ENCODE results near the gene ZNF684. TPM values are rescaled to one million over a fixed set of nuclear protein-coding genes. Genes with fewer than 3 reads are reported as not detected.

Gene ZNF684
- total and polyA plus RNA-seq, 9 donors = 2.5 to 5.1 (median 3.2) TPM

- H3K27ac ChIP-seq = no peak overlapping the region
- DNase-seq = no peak
- intact Hi-C loops (cut with DNase I) = loop anchor here in 1 of 4 donors (10.0 kb wide), 1 partner anchor 253 kb away; no protein-coding TSS in a partner anchor
- H3K36me3 ChIP-seq = no peaks in the 10 kb centered on the region
- H3K4me3 ChIP-seq = no peak overlapping the region
- 34 to 37% (median 37%) methylated on average over 6 of the region's 6 CpGs for WGBS, 3 donors
- TF ChIP-seq CTCF (IDR thresholded peaks at IDR 0.05) (no peak), EP300 (IDR thresholded peaks at IDR 0.05) (no peak), POLR2A (IDR thresholded peaks at IDR 0.05) (no peak)
- H3K9me3 ChIP-seq = no peaks in the 10 kb centered on the region
- H3K27me3 ChIP-seq = no peaks in the 10 kb centered on the region
- no peaks in the 10 kb centered on the region for H3K4me1 ChIP-seq (ENCODE audit: insufficient read depth)
Measured at GRCh38 chr1:40592107-40592803, 60.8 kb downstream of the ZNF684 start.

- intact Hi-C loops (cut with DNase I) = loop anchor here in 1 of 4 donors (10.0 kb wide), 1 partner anchor 251 kb away; no protein-coding TSS in a partner anchor
- TF ChIP-seq POLR2A (IDR thresholded peaks at IDR 0.05) = no peak
- TF ChIP-seq EP300 (IDR thresholded peaks at IDR 0.05) = no peak
- no peak for TF ChIP-seq CTCF (IDR thresholded peaks at IDR 0.05)
Measured at GRCh38 chr1:40593449-40594186, 62.2 kb downstream of the ZNF684 start.

GRCh38 chr1:40594187-40594531, 62.7 kb downstream of the ZNF684 start:
- no peak overlapping the region for H3K4me3 ChIP-seq
- no peaks in the 10 kb centered on the region for H3K36me3 ChIP-seq
- intact Hi-C loops (cut with DNase I) = loop anchor here in 1 of 4 donors (10.0 kb wide), 1 partner anchor 251 kb away; no protein-coding TSS in a partner anchor
- no peak for DNase-seq
- H3K9me3 ChIP-seq = no peaks in the 10 kb centered on the region
- H3K27ac ChIP-seq = no peak overlapping the region
- no peaks in the 10 kb centered on the region for H3K4me1 ChIP-seq (ENCODE audit: insufficient read depth)
- 41 to 56% (median 47%) methylated on average over 3 of the region's 3 CpGs for WGBS, 3 donors
- H3K27me3 ChIP-seq = no peaks in the 10 kb centered on the region
- TF ChIP-seq POLR2A (IDR thresholded peaks at IDR 0.05) = no peak
- TF ChIP-seq CTCF (IDR thresholded peaks at IDR 0.05) = no peak
- TF ChIP-seq EP300 (IDR thresholded peaks at IDR 0.05) = no peak

More at GRCh38 chr1:40593449-40594186, 62.2 kb downstream of the ZNF684 start:
- Histone ChIP-seq H3K4me3 (no peak overlapping the region), H3K27me3 (no peaks in the 10 kb centered on the region), H3K4me1 (ENCODE audit: insufficient read depth) (no peaks in the 10 kb centered on the region), H3K9me3 (no peaks in the 10 kb centered on the region), H3K36me3 (no peaks in the 10 kb centered on the region), H3K27ac (no peak overlapping the region)
- no peak for DNase-seq
- whole genome bisulfite sequencing, 3 donors = 17 to 39% (median 25%) methylated on average over 8 of the region's 8 CpGs

- no peak for DNase-seq
- no peak for TF ChIP-seq CTCF (IDR thresholded peaks at IDR 0.05)
- no peak for TF ChIP-seq POLR2A (IDR thresholded peaks at IDR 0.05)
- no peak for TF ChIP-seq EP300 (IDR thresholded peaks at IDR 0.05)
- Histone ChIP-seq H3K36me3 (no peaks in the 10 kb centered on the region), H3K27me3 (no peaks in the 10 kb centered on the region), H3K4me1 (ENCODE audit: insufficient read depth) (no peaks in the 10 kb centered on the region), H3K9me3 (no peaks in the 10 kb centered on the region), H3K27ac (no peak overlapping the region), H3K4me3 (no peak overlapping the region)
- intact Hi-C loops (cut with DNase I) = loop anchor here in 1 of 4 donors (10.0 kb wide), 1 partner anchor 249 kb away; no protein-coding TSS in a partner anchor
- WGBS, 3 donors = 87 to 94% (median 93%) methylated on average over 7 of the region's 7 CpGs
Measured at GRCh38 chr1:40595623-40596022, 64.2 kb downstream of the ZNF684 start.

Small RNA genes within 50 kb of the gene (small RNA-seq; reads per million reads assigned to genes)
- not detected for gene AL356379.1

Other genes with a start within 250 kb of the ZNF684 start
- 1 to 10 TPM in 4 of 7 donors, under 1 TPM in 3; 0.30 to 5.7 (median 1.7) TPM for gene COL9A2, start 214.4 kb upstream of the ZNF684 start, total RNA-seq
- 1 to 10 TPM; 1.2 to 2.2 TPM for gene COL9A2, start 214.4 kb upstream of the ZNF684 start, polyA plus RNA-seq
- gene SMAP2, start 157.9 kb upstream of the ZNF684 start, total RNA-seq = 10 to 100 TPM; 11.6 to 25.7 (median 15.4) TPM
- gene SMAP2, start 157.9 kb upstream of the ZNF684 start, polyA plus RNA-seq = 10 to 100 TPM; 10.7 to 72.0 TPM
- gene ZFP69B, start 81.2 kb upstream of the ZNF684 start, total RNA-seq = 1 to 10 TPM in 5 of 7 donors, under 1 TPM in 2; 0.60 to 3.4 (median 1.2) TPM
- 1 to 10 TPM in 1 of 2 donors, under 1 TPM in 1; 0.64 to 1.5 TPM for gene ZFP69B, start 81.2 kb upstream of the ZNF684 start, polyA plus RNA-seq
- 1 to 10 TPM; 2.3 to 5.4 (median 3.6) TPM for gene ZFP69, start 54.3 kb upstream of the ZNF684 start, total RNA-seq
- 1 to 10 TPM; 1.9 to 4.5 TPM for gene ZFP69, start 54.3 kb upstream of the ZNF684 start, polyA plus RNA-seq
- 1 to 10 TPM; 3.7 to 7.5 (median 6.7) TPM for gene EXO5, start 22.9 kb upstream of the ZNF684 start, total RNA-seq
- 1 to 10 TPM; 4.7 to 8.7 TPM for gene EXO5, start 22.9 kb upstream of the ZNF684 start, polyA plus RNA-seq
- 10 to 100 TPM in 1 of 7 donors, 1 to 10 TPM in 6; 1.3 to 12.6 (median 6.2) TPM for gene RIMS3, start 134.0 kb downstream of the ZNF684 start, total RNA-seq
- gene RIMS3, start 134.0 kb downstream of the ZNF684 start, polyA plus RNA-seq = 1 to 10 TPM; 1.4 to 4.4 TPM
- gene NFYC, start 160.1 kb downstream of the ZNF684 start, total RNA-seq = 10 to 100 TPM; 28.8 to 65.6 (median 45.1) TPM
- 10 to 100 TPM; 44.1 to 90.9 TPM for gene NFYC, start 160.1 kb downstream of the ZNF684 start, polyA plus RNA-seq

Data from ovary (tissue), 9 donors.